K562 (cell line): Measurements from ENCODE around the gene MRPS33. TPM values are rescaled to one million over a fixed set of nuclear protein-coding genes. Genes with fewer than 3 reads are reported as not detected.

ENCODE experiments used
- CHD4 ChIP-seq: fragments of 200-600 bp; sonication (generic); IDR thresholded peaks from 3 replicates; pipeline ENCODE4 v1.6.1; 2012; ENCODE audit warnings: low read depth, mild to moderate bottlenecking, mixed read lengths, low read length, inconsistent platforms; ENCODE audit not compliant: insufficient read depth, insufficient replicate concordance, poor library complexity, severe bottlenecking
- GTF2A2 ChIP-seq: IDR thresholded peaks from 2 replicates; pipeline ENCODE4 v1.6.1; 2016; ENCODE audit warnings: mild to moderate bottlenecking, missing genetic modification characterization, missing compliant biosample characterization
- GTF2E2 ChIP-seq: fragments of 200-800 bp; sonication (Bioruptor generic); IDR thresholded peaks from 2 replicates; pipeline ENCODE4 v1.6.1; 2016; ENCODE audit warnings: missing genetic modification characterization, missing compliant biosample characterization
- HMG20A ChIP-seq: fragments of 450-650 bp; formaldehyde crosslinking; conservative IDR thresholded peaks from 2 replicates; pipeline ENCODE4 v1.4.0; 2020; ENCODE audit warnings: mild to moderate bottlenecking, mixed read lengths
- IFI16 ChIP-seq: fragments of 250-450 bp; sonication (Bioruptor Pico); IDR thresholded peaks from 2 replicates; pipeline ENCODE4 v2.1.2; 2022; ENCODE audit warnings: mild to moderate bottlenecking, inconsistent platforms
- KDM5B ChIP-seq: fragments of 200-600 bp; sonication (generic); IDR thresholded peaks from 2 replicates; pipeline ENCODE4 v1.6.1; 2012; ENCODE audit warnings: low read depth, mild to moderate bottlenecking, moderate library complexity, low read length, control low read depth, inconsistent platforms; ENCODE audit not compliant: insufficient replicate concordance
- KLF16 ChIP-seq: IDR thresholded peaks from 2 replicates; pipeline ENCODE4 v1.6.1; 2016; ENCODE audit warnings: antibody characterized with exemption
- NBN ChIP-seq: fragments of 450-650 bp; IDR thresholded peaks from 2 replicates; pipeline ENCODE4 v1.6.1; 2016; ENCODE audit warnings: low read depth, mild to moderate bottlenecking
- NCOA4 ChIP-seq: fragments of 450-650 bp; IDR thresholded peaks from 2 replicates; pipeline ENCODE4 v1.6.1; 2018; ENCODE audit warnings: mild to moderate bottlenecking; ENCODE audit not compliant: partially characterized antibody
- POLR2AphosphoS2 ChIP-seq: IDR thresholded peaks from 2 replicates; pipeline ENCODE4 v1.6.1; 2012; ENCODE audit warnings: low read length, improper control_type of control experiment
- POLR2AphosphoS5 ChIP-seq: IDR thresholded peaks from 2 replicates; pipeline ENCODE4 v1.6.1; 2011; ENCODE audit warnings: mild to moderate bottlenecking, low read depth, low read length, moderate library complexity; ENCODE audit not compliant: control insufficient read depth, insufficient read depth
- PYGO2 ChIP-seq: fragments of 450-650 bp; IDR thresholded peaks from 2 replicates; pipeline ENCODE4 v1.6.1; 2016; ENCODE audit warnings: mild to moderate bottlenecking, missing genetic modification characterization, moderate library complexity, missing compliant biosample characterization
- RBM22 ChIP-seq: fragments of 200-400 bp; formaldehyde crosslinking; IDR thresholded peaks from 2 replicates; pipeline ENCODE4 v1.6.1; 2018; ENCODE audit warnings: low read length, low read depth; ENCODE audit not compliant: poor library complexity, severe bottlenecking
- SMC3 ChIP-seq: conservative IDR thresholded peaks from 2 replicates; pipeline ENCODE4 v1.6.1; 2011; ENCODE audit warnings: low read depth, low read length, improper control_type of control experiment; ENCODE audit not compliant: insufficient read depth
- ZBTB1 ChIP-seq: sonication (generic); formaldehyde crosslinking; IDR thresholded peaks from 2 replicates; pipeline ENCODE4 v1.8.1; 2023; ENCODE audit warnings: missing genetic modification reagents, low read depth, mild to moderate bottlenecking, borderline replicate concordance
- ZC3H8 ChIP-seq: fragments of 450-650 bp; IDR thresholded peaks from 2 replicates; pipeline ENCODE4 v1.6.1; 2017
- ZKSCAN8 ChIP-seq: fragments of 200-800 bp; sonication (Bioruptor generic); IDR thresholded peaks from 2 replicates; pipeline ENCODE4 v1.6.1; 2016; ENCODE audit warnings: missing genetic modification characterization, missing compliant biosample characterization
- ZNF717 ChIP-seq: fragments of 250-450 bp; sonication (Bioruptor Pico); IDR thresholded peaks from 2 replicates; pipeline ENCODE4 v1.5.0; 2021
- polyA plus RNA-seq, 8 experiments: library from polyadenylated mRNA; depleted of rRNA in 4 of 8; stranded (reverse) in 5 of 8; unstranded in 3 of 8; fragments of >200 nt; fragmentation: Nextera tagmentation in 2 of 8; fragmentation: Illumina TruSeq in 1 of 8; extraction: Ambion mirVana in 2 of 8; extraction: Trizol in 1 of 8; gene quantifications; 2 replicates each; pipeline versions ENCODE4 v1.2.1 to v1.2.3, GENCODE V29; 2011 to 2014; ENCODE audit warnings: inconsistent platforms in 1 of 8, missing spikeins in 1 of 8
- total RNA-seq, 7 experiments: library from RNA; depleted of rRNA in 6 of 7; stranded (reverse); fragments of >200 nt in 6 of 7; fragmentation: Illumina TruSeq in 2 of 7; extraction: Trizol in 2 of 7; gene quantifications; 2 replicates each; pipeline versions ENCODE4 v1.2.1 to v1.2.3, GENCODE V29; 2011 to 2021; ENCODE audit warnings: low replicate concordance in 1 of 7
- TF ChIP-seq, protein P1 (sequence below): sonication (generic); formaldehyde crosslinking; IDR thresholded peaks from 2 replicates; pipeline ENCODE4 v1.8.0; 2023; ENCODE audit warnings: mild to moderate bottlenecking, missing genetic modification reagents
- TF ChIP-seq, protein P2 (sequence below): sonication (generic); formaldehyde crosslinking; IDR thresholded peaks from 2 replicates; pipeline ENCODE4 v1.8.1; 2023; ENCODE audit warnings: mild to moderate bottlenecking, missing genetic modification reagents
- TF ChIP-seq, protein P3 (sequence below): IDR thresholded peaks from 2 replicates; pipeline ENCODE4 v1.6.1; 2014; ENCODE audit warnings: antibody characterized with exemption

MRPS33 gene
- total and polyA plus RNA-seq, 9 of the 15 experiments (the other 6 are each of a cell fraction or from before 2014, with no cell fraction given), result 81.1 to 442 (median 149) TPM

DNA sequence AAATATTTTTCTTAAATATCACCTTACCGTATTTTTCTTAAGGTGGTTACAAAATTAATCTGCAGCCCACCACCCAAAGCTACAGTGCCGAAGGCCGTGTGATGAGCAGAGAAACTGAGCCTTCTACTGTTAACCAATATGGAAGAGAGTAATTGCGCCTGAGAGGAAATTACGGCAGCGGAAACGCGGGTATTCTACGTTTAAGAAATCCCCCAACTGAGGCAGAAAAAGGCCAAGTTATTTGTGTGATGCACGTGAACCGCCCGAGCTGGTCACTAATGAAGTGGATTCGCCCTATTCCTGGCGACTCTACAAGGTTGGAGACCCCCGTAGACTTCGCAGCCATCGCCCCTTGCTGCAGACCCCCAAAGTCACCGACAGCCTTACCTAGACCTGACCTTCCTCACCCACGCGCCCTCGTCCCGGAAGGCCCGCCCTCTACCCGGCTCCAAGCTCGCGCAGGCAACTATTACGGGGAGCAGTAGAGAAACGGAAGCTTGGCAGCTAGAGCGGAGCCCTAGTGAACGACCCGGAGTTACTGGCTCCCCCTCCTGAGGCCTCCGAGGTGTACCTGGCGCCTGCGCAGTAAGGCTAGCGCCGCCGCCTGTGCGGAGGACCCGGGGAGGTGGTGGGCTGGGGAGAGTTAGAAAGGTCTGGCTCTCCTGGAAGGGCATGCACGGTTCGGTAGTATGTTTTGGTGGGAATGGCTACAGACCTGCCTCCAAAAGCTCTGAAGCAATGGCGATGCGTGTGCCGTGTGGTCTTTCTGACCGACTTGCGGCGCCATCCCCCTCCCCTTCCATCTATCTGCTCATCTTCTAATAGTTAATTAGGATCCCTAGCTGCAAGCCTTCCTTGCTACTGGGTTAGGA, at the start of gene MRPS33 (continued):
- TF ChIP-seq, protein P1, sequence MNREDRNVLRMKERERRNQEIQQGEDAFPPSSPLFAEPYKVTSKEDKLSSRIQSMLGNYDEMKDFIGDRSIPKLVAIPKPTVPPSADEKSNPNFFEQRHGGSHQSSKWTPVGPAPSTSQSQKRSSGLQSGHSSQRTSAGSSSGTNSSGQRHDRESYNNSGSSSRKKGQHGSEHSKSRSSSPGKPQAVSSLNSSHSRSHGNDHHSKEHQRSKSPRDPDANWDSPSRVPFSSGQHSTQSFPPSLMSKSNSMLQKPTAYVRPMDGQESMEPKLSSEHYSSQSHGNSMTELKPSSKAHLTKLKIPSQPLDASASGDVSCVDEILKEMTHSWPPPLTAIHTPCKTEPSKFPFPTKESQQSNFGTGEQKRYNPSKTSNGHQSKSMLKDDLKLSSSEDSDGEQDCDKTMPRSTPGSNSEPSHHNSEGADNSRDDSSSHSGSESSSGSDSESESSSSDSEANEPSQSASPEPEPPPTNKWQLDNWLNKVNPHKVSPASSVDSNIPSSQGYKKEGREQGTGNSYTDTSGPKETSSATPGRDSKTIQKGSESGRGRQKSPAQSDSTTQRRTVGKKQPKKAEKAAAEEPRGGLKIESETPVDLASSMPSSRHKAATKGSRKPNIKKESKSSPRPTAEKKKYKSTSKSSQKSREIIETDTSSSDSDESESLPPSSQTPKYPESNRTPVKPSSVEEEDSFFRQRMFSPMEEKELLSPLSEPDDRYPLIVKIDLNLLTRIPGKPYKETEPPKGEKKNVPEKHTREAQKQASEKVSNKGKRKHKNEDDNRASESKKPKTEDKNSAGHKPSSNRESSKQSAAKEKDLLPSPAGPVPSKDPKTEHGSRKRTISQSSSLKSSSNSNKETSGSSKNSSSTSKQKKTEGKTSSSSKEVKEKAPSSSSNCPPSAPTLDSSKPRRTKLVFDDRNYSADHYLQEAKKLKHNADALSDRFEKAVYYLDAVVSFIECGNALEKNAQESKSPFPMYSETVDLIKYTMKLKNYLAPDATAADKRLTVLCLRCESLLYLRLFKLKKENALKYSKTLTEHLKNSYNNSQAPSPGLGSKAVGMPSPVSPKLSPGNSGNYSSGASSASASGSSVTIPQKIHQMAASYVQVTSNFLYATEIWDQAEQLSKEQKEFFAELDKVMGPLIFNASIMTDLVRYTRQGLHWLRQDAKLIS (CRISPR knock-in tag), result peak; percentile 37; the same call in 1 of the 2 replicates
- TF ChIP-seq ZKSCAN8 (CRISPR knock-in tag) (no peak; the same call in 1 of the 2 replicates), POLR2AphosphoS5 (peak; percentile 98), PYGO2 (tag) (peak; percentile 55; the same call in 1 of the 2 replicates), KLF16 (no peak), KDM5B (peak; percentile 99), GTF2E2 (tag) (peak; percentile 59; the same call in 1 of the 2 replicates), POLR2AphosphoS2 (peak; percentile 58; the same call in 1 of the 2 replicates), GTF2A2 (no peak), ZBTB1 (CRISPR knock-in tag) (peak; percentile 71; the same call in 1 of the 2 replicates), ZNF717 (no peak), IFI16 (no peak), HMG20A (CRISPR knock-in tag) (no peak), ZC3H8 (no peak), SMC3 (no peak; the same call in 1 of the 2 replicates), RBM22 (no peak), NBN (peak; percentile 90), CHD4 (no peak), NCOA4 (no peak)
- TF ChIP-seq, protein P2, sequence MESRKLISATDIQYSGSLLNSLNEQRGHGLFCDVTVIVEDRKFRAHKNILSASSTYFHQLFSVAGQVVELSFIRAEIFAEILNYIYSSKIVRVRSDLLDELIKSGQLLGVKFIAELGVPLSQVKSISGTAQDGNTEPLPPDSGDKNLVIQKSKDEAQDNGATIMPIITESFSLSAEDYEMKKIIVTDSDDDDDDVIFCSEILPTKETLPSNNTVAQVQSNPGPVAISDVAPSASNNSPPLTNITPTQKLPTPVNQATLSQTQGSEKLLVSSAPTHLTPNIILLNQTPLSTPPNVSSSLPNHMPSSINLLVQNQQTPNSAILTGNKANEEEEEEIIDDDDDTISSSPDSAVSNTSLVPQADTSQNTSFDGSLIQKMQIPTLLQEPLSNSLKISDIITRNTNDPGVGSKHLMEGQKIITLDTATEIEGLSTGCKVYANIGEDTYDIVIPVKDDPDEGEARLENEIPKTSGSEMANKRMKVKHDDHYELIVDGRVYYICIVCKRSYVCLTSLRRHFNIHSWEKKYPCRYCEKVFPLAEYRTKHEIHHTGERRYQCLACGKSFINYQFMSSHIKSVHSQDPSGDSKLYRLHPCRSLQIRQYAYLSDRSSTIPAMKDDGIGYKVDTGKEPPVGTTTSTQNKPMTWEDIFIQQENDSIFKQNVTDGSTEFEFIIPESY (CRISPR knock-in tag), result peak; percentile 93
- TF ChIP-seq, protein P3, sequence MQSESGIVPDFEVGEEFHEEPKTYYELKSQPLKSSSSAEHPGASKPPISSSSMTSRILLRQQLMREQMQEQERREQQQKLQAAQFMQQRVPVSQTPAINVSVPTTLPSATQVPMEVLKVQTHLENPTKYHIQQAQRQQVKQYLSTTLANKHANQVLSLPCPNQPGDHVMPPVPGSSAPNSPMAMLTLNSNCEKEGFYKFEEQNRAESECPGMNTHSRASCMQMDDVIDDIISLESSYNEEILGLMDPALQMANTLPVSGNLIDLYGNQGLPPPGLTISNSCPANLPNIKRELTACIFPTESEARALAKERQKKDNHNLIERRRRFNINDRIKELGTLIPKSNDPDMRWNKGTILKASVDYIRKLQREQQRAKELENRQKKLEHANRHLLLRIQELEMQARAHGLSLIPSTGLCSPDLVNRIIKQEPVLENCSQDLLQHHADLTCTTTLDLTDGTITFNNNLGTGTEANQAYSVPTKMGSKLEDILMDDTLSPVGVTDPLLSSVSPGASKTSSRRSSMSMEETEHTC, result no peak; the same call in 1 of the 2 replicates
